ENCODE measurements around the gene CACNA1G.

DNA sequence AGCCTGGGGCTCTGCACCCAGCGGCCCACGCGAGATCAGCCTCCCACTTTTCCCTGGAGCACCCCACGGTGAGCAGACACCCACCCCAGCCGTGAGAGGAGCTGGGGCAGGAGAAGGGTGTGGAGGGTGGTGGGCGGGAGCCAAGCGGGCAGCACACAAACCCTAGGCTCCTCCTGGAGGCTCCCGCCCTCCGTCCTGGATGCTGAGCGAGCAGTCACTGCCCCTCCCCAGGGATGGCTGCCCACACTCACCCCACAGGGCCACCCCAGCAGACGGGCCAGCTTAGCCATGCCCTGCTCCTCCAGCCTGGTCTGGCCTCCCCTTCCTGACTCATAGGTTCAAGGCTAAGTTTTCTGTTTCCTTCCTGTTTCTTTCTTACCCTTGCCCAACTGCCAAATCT lies 58.4 kb downstream of the CACNA1G start:
- TF ChIP-seq, protein P1, sequence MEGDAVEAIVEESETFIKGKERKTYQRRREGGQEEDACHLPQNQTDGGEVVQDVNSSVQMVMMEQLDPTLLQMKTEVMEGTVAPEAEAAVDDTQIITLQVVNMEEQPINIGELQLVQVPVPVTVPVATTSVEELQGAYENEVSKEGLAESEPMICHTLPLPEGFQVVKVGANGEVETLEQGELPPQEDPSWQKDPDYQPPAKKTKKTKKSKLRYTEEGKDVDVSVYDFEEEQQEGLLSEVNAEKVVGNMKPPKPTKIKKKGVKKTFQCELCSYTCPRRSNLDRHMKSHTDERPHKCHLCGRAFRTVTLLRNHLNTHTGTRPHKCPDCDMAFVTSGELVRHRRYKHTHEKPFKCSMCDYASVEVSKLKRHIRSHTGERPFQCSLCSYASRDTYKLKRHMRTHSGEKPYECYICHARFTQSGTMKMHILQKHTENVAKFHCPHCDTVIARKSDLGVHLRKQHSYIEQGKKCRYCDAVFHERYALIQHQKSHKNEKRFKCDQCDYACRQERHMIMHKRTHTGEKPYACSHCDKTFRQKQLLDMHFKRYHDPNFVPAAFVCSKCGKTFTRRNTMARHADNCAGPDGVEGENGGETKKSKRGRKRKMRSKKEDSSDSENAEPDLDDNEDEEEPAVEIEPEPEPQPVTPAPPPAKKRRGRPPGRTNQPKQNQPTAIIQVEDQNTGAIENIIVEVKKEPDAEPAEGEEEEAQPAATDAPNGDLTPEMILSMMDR (IDR thresholded peaks at IDR 0.05), result no peak
- no peak for TF ChIP-seq POLR2A (IDR thresholded peaks at IDR 0.05)

All from vagina (tissue), 2 donors.